ENCODE results near the gene VAPB.
"Not testable (repeated sequence)": the region's sequence is repeated elsewhere in the genome, so short reads cannot be mapped to it uniquely, and the experiment has no call there.

- TF ChIP-seq MYBL2 (CRISPR knock-in tag; IDR thresholded peaks at IDR 0.05); ZSCAN18 (CRISPR knock-in tag; IDR thresholded peaks at IDR 0.05); NR3C1 (CRISPR knock-in tag; conservative IDR thresholded peaks at IDR 0.05; ENCODE audit: low read depth); E2F1 (CRISPR knock-in tag; IDR thresholded peaks at IDR 0.05); JUN (CRISPR knock-in tag; IDR thresholded peaks at IDR 0.05); CTCF (IDR thresholded peaks at IDR 0.05); RORB (CRISPR knock-in tag; IDR thresholded peaks at IDR 0.05); ZNF219 (CRISPR knock-in tag; IDR thresholded peaks at IDR 0.05; ENCODE audit: borderline replicate concordance); ATF2 (CRISPR knock-in tag; IDR thresholded peaks at IDR 0.05; ENCODE audit: borderline replicate concordance, low read depth): not testable (repeated sequence)
These were observed 38.5 kb downstream of the VAPB start for GRCh38 chr20:58427571-58427970.

Measured in WTC11 (cell line).